ENCODE results near the gene TUBA1A.
"Not testable (repeated sequence)": the region's sequence is repeated elsewhere in the genome, so short reads cannot be mapped to it uniquely, and the experiment has no call there.

The TUBA1A gene

DNA sequence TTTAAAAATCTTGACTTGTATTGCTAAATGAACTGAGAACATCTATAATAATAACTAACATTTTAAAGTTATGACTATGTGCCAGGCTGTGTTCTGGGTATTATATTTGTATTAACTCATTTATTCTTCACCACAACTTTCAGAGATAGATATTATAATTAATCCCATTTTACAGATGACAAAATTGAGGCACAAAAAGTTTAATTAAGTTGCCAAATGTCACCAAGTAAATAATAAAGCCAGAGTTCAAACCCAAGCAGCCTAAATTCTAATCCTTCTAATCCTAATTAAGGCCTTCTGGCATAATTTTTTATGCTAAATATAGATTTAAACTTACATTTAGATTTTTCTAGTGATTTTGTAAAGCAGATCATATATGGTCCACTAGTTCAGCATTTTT is 17.5 kb upstream of the TUBA1A start:
- in situ Hi-C loops (cut with MboI; ENCODE audit: low pct_unique_long_range_greater_than_20kb, low sequenced_read_pairs), result no loop called here
- DNase-seq, result no peak

DNA sequence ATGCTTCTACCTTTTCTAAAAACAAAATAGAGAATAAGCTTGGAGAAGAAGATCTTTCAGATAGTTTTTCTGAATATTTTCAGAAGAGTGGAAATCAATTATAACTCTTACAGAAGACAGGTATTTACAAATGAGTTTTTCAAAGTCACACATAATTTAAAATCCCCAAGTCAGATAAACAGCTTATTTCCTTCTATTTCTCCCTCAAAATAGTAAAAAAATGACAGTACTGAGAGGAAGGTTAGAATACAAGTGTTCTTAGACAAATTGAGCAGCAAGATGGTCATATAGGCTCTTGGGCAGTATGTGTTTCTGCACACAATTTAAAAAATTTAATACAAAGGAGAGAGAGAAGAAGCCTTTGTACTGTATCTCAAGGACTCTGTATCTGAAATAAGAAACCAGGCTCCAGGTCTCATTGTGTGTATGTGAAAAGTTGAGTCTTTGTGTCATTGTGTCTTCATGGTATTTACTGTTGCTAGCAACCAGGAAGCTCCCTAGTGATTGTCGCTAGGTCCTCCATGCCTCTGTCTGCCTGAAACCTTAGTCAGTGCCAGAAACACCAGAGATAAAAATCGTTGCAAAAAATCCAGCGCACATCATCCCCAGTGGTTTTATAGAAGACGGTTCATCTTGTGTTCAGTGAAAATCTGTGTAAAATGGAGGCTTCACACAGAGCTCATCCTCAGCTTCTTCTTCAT is 12.9 kb upstream of the TUBA1A start:
- DNase-seq, result peak; percentile 54
- in situ Hi-C loops (cut with MboI; ENCODE audit: low pct_unique_long_range_greater_than_20kb, low sequenced_read_pairs), result no loop called here

DNA sequence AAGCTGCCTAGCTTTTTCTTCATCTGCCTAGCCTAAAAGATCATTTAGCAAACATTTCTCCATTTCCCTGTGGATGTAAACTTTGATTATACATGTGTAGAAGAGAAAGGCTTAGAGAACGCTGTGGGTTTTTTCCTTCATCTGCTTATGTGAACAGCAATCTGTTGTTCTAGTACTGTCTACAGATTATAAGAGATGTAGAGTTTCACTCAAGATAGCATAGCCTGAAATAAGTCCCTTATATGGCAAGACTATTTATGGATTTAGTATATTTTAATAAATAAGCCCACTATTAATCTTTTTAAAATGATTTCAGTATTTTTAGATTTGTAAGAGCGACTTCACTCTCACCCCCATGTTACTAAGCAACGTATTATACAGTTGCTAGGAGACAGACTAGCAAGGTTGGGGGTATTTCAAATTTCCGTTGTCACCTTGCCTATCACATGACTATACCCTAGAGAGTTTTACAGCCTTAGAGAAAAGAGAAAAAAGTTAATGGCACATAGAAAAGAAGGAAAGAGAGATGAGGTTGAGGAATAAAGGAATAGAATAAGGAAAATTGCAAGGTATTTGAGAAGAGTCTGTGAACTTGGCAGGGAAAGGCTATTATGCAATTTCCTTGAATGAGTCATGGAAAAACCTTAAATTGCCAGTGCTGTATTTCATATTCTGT is 12.2 kb upstream of the TUBA1A start:
- peak; percentile 82 for DNase-seq
- in situ Hi-C loops (cut with MboI; ENCODE audit: low pct_unique_long_range_greater_than_20kb, low sequenced_read_pairs), result no loop called here

DNA sequence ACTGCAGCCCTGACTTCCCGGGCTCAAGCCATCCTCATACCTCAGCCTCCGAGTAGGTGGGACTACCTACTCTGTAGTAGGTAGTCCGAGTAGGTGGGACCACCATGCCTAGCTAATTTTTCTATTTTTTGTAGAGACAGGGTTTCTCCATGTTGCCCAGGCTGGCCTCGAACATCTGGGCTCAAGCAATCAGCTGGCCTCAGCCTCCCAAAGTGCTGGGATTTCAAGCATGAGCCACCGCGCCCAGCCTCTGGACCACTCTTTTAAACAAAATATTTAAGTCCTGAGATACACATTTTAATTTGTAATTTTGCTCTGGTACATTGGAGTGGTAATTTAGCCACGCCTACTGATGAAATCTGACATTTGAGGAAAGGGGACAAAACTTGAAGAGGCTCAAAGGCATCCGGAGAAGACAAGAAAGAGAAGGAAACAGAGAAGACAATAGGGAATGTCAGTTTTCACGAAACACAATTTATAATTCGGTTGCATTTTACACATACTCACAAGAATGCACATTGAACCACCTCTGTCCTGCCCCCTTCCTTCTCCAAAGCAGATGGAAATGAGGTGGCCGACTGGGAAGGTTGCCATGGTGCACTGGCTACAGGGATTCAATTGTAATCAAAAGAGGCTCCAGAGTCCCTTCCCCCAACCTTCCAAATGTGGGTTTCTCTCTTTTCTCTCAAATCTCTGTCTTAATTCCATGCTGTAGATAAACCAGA is 9.7 kb upstream of the TUBA1A start:
- in situ Hi-C loops (cut with MboI; ENCODE audit: low pct_unique_long_range_greater_than_20kb, low sequenced_read_pairs), result no loop called here
- no peak for DNase-seq

DNA sequence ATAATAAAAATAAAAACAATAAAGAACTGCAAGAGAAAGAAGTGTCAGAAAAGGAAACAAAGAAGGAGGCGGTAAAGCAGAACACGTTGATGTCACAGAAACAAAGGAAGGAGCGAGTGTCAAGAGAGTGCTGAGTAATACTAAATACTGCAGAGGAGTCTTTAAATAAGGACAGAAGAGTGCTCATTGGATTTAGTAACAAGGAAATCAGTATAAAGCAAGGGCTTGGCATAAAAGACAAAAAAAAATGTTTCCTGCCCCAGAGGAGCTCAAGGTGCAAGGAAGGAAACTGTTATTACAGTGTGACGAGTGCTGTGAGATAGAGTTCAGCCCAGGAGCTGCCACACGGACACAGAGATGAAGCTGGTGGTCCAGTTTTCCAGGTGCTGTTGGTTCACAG is 8.4 kb upstream of the TUBA1A start:
- in situ Hi-C loops (cut with MboI; ENCODE audit: low pct_unique_long_range_greater_than_20kb, low sequenced_read_pairs), result no loop called here
- no peak for DNase-seq

DNA sequence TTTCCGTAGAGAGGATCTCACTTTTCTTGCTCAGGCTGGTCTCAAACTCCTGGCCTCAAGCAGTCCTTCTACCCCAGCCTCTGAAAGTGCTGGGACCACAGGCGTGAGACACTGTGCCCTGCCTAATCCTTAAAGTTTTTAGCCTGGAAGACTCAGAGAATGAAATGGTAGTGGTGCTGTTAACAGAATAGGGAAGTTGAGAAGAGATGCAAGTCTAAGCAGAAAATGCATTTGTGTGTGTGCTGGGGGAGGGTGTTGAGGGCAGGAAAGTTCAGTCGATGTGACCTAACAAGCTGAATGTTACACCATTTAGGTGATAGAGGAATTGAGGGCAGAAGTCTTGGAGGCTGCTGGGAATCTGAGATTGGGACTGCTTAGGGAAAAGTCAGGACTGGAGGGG is 6.9 kb upstream of the TUBA1A start:
- in situ Hi-C loops (cut with MboI; ENCODE audit: low pct_unique_long_range_greater_than_20kb, low sequenced_read_pairs), result no loop called here
- peak; percentile 82 for DNase-seq

DNA sequence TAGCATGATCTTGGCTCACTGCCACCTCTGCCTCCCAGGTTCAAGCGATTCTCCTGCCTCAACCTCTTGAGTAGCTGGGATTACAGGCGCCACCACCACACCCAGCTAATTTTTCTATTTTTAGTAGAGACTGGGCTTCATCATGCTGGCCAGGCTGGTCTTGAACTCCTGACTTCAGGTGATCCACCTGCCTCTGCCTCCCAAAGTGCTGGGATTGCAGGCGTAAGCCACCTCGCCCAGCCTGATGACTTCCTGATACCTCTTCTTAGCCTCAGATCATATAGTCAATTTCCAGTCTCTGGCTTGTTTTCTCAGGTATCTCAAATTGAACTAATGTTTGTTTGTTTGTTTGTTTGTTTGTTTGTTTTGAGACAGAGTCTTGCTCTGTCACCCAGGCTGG is 4.9 kb upstream of the TUBA1A start:
- in situ Hi-C loops (cut with MboI; ENCODE audit: low pct_unique_long_range_greater_than_20kb, low sequenced_read_pairs); DNase-seq: not testable (repeated sequence)

DNA sequence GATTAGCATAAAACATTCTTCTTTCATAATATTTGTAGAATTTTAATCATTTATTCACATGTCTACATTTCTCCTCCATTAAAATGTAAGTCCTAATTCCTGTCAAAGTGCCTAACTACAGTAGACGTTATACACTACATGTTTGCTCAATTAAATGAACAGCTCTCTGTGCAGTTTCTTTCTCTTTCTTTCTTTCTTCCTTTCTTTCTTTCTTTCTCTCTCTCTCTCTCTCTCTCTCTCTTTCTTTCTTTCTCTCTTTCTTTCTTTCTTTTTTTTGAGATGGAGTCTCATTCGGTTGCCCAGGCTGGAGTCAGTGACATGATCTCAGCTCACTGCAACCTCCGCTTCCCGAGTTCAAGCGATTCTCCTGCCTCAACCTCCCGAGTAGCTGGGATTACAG is 2.6 kb upstream of the TUBA1A start:
- DNase-seq; in situ Hi-C loops (cut with MboI; ENCODE audit: low pct_unique_long_range_greater_than_20kb, low sequenced_read_pairs): not testable (repeated sequence)

DNA sequence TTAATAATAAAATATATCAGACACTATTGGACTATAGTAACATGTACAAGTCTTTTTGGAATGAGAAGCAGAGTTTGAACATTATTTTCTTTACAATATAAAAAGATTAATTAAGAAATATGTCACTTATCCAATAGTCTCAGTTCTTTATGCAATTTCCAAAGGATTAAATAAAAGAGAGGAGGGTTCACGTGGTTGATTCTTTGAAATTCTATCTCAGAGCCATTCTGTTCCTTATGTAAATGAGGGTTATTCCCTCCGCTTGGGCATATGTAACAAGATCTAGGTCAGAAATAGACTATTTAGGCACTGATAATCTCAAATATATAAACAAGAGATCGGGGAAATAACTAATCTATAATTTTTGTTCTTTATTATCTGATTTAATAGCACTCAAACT is 2.1 kb upstream of the TUBA1A start:
- in situ Hi-C loops (cut with MboI; ENCODE audit: low pct_unique_long_range_greater_than_20kb, low sequenced_read_pairs), result no loop called here
- DNase-seq, result no peak

DNA sequence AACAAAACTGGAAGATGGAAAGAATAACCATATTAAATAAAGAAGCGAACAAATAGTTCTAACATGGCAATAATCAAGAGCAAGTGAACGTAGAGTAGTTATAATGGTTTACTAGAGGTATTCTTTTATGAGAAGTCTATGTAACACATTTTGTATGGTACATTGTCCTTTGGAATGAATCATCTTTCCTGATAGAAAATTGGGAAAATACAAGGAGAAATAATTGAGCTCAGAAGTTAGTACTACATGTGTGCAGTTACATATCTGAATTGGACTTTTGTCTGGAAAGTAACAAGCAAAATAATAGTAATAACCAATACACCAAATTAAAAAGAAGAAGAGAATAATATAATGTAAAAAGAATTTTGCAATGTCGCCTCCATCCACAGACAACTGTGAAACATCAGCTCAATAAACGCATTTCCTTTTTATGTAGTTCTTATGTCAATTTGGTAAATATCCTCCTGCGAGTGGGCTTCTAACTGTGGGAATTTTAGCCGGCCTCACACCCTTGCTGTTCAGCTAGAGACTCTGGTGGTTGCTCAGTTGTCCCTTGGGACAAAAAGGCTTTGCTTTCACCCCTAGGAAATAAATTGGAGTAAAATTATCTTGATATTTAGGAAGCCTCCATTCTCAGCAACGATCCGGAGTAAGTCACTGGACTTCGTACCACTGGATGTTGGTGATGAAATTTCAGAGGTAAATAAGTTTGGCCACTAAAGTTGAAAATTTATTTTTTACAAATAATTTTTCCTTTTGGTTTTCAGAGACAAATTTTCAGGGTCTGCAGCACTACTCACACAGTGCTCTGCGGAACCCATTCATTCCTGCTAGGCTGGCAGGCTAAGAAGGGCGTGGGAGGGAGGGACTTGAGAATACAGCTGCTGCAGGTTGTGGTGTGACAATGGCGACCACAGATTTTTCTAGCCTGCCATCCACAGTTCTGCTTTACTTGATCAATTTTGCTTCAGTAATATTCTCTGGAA is 1.1 kb upstream of the TUBA1A start:
- in situ Hi-C loops (cut with MboI; ENCODE audit: low pct_unique_long_range_greater_than_20kb, low sequenced_read_pairs), result no loop called here

DNA sequence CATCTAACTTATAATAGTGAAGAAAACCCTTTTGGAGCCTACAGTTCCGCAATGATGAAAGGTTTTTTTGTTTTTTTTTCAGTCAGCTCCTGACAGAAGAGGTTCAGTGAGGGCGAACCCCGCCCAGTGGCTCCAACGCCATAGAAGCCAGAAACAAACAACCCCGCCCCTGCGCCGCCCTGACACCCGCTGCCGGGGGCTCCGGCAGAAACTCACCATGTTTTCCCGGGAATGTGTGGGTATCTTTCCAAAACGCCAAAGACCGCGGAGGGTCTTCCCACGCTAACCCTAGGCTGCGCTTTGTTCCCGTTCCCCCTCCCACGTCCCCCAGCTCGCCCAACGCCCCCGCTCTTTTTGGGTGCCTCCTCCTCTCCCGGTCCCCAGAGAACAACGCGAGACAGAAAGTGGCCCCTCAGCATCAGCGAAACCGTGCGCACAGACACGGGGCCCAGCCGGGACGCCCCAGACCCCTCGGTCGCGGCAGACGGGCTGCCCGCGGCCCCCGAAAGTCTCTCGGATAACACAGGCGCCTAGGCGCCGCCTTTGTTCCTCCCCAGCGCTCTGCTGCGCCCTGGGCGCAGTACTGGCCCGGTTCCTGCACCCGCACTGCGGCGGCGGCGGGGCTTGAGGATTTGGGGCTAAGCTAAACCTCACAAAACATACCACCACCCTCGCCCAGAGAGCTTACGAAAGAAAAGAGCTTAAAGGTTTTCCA is 522 bp downstream of the TUBA1A start:
- in situ Hi-C loops (cut with MboI; ENCODE audit: low pct_unique_long_range_greater_than_20kb, low sequenced_read_pairs), result no loop called here
- peak; percentile 80 for DNase-seq

More for the DNA sequence above, 1.1 kb upstream of the TUBA1A start:
- no peak for DNase-seq

DNA sequence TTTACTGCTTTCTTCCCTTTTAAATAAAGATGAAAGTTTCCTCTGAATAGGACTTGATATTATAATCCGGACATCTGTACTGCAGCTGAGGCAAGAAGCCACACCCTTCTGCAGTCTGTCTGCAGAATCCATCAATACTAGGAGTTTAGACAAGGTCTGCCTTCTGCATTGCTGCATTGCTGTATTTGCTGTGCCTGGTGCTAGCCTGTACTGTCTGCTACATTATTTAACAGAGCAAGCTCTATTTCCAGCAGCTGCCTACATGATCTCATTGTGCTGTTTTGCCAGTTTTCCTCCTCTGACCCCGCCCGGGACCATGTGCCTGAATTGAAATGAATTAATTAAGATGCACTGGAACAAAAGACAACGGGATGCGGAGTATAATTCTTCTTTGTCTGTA is 1.7 kb downstream of the TUBA1A start:
- in situ Hi-C loops (cut with MboI; ENCODE audit: low pct_unique_long_range_greater_than_20kb, low sequenced_read_pairs), result no loop called here

DNA sequence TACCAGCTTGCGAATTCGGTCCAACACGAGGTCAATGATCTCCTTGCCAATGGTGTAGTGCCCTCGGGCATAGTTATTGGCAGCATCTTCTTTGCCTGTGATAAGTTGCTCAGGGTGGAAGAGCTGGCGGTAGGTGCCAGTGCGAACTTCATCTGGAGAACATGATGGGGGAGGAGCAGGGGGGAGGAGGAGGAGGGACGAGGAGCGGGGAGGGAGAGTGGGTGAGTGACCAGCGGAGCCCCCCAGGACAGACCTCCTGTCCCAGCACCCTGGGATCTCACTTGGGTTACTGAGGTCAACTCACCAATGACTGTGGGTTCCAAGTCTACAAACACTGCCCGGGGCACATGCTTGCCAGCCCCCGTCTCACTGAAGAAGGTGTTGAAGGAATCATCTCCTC is 2.6 kb downstream of the TUBA1A start:
- in situ Hi-C loops (cut with MboI; ENCODE audit: low pct_unique_long_range_greater_than_20kb, low sequenced_read_pairs); DNase-seq: not testable (repeated sequence)

More for the DNA sequence above, 1.7 kb downstream of the TUBA1A start:
- no peak for DNase-seq

DNA sequence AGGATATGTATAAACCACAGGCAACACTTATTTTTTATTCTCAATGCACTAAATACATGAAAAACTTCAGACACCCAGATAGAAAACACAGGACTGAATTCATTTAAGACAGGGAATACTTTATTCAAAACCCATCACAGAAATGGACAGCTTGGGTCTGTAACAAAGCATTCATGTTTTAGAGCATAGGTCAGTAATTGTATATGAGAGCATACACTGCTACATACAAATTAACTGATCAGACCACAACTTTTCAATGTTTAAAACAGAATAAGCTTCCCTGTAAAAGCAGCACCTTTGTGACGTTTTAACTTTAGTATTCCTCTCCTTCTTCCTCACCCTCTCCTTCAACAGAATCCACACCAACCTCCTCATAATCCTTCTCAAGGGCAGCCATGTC is 4.2 kb downstream of the TUBA1A start:
- DNase-seq; in situ Hi-C loops (cut with MboI; ENCODE audit: low pct_unique_long_range_greater_than_20kb, low sequenced_read_pairs): not testable (repeated sequence)

DNA sequence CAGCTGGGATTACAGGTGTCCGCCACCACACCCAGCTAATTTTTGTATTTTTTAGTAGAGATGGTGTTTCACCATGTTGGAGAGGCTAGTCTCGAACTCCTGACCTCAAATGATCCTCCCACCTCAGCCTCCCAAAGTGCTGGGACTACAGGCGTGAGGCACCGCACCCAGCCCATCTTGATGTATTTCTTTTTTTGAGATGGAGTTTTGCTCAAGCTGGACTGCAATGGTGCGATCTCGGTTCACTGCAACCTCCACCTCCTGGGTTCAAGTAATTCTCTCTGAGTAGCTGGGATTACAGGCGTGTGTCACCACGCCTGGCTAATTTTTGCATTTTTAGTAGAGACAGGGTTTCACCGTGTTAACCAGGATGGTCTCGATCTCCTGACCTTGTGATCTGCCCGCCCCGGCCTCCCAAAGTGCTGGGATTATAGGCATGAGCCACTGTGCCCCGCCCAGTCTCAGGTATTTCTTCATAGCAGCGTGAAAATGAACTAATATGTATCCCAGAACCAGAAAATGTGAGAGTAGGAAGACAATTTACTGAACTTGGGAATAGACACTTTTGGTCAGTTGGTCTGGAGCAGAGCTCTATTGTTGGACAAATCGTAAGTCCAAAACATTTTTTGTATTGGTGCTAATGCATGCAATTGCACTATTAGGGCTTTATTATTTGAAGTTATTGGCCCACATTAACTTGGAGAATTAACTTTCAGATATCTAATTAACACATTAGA is 5.5 kb downstream of the TUBA1A start:
- DNase-seq; in situ Hi-C loops (cut with MboI; ENCODE audit: low pct_unique_long_range_greater_than_20kb, low sequenced_read_pairs): not testable (repeated sequence)

DNA sequence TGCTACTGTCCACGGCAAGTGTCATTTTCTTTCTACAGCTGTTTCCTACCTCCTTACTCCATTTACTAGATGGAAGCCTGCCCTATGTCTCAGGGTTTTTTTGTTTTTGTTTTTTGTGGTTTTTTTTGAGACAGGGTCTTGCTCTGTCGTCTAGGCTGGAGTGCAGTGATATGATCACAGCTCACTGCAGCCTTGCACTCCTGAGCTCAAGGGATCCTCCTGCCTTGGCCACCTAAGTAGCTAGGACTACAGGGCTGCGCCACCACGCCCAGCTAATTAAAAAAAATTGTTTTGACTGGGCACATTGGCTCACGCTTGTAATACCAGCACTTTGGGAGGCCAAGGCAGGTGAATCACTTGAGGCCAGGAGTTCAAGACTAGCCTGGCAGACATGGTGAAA is 14.7 kb downstream of the TUBA1A start:
- no peak for DNase-seq
- in situ Hi-C loops (cut with MboI; ENCODE audit: low pct_unique_long_range_greater_than_20kb, low sequenced_read_pairs), result no loop called here

DNA sequence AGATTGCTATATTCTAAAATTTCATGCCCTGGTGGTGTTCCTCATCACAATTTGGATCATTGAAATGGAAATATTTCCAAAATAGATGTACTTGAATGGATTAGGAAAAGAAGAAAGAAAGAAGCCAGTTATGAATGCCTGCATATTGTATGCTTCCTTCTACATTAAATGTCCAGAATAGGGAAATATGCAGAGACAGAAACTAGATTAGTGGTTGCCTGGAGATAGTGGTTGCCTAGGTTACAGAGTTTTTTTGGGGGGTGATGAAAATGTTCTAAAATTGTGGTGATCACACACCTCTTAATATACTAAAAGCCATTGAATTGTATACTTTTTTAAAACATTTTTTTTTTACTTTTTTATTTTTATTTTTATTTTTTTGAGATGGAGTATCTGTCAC is 18.0 kb downstream of the TUBA1A start:
- in situ Hi-C loops (cut with MboI; ENCODE audit: low pct_unique_long_range_greater_than_20kb, low sequenced_read_pairs), result no loop called here
- no peak for DNase-seq

DNA sequence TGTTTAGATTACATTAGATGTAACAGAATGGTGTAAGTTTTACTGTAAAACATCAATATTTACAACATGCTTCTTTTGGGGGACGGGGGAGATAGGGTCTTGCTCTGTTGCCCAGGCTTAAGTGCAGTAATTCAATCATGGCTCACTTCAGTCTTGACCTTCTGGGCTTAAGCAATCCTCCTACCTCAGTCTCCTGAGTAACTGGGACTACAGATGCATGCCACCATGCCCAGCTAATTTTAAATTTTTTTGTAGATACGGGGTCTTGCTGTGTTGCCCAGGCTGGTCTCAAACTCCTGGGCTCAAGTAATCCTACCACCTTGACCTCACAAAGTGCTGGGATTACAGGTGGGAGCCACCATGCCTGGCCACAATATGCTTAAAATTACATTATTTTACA is 23.8 kb downstream of the TUBA1A start:
- in situ Hi-C loops (cut with MboI; ENCODE audit: low pct_unique_long_range_greater_than_20kb, low sequenced_read_pairs), result no loop called here
- DNase-seq, result no peak
